ENCODE results near the gene ENO2. TPM values are rescaled to one million over a fixed set of nuclear protein-coding genes. Genes with fewer than 3 reads are reported as not detected.
A peak's percentile ranks its signal among the peaks of the same experiment; 100 is the strongest.

ENO2 gene
- total and polyA plus RNA-seq, 4 donors: 1.1 to 3.1 (median 1.4) TPM

GRCh38 chr12:6871052-6871957 lies 43.1 kb upstream of the ENO2 start:
- peak; percentile 58 for DNase-seq (ENCODE audit: low spot score)

GRCh38 chr12:6872073-6873048 lies 42.0 kb upstream of the ENO2 start:
- H3K27me3 ChIP-seq (ENCODE audit: control insufficient read depth in 4 of 4, insufficient read depth in 4 of 4, low read length in 3 of 4): no peaks in the 10 kb centered on the region
- 2% methylated on average over 40 of the region's 40 CpGs for WGBS
- H3K36me3 ChIP-seq (ENCODE audit: control insufficient read depth in 4 of 4, insufficient read depth in 3 of 4, low read depth in 1 of 4, low read length in 3 of 4): peaks cover 4 to 12% (median 7%) of the 10 kb centered on the region in 4 donors
- H3K9ac ChIP-seq (ENCODE audit: low read depth in 1 of 2, low read length in 2 of 2): peak overlapping the region; percentile 36 to 65
- peaks cover 0 to 47% (median 34%) of the 10 kb centered on the region in 4 donors for H3K4me1 ChIP-seq (ENCODE audit: control insufficient read depth in 4 of 4, insufficient read depth in 4 of 4, low read length in 3 of 4)
- no peaks in the 10 kb centered on the region for H3K9me3 ChIP-seq (ENCODE audit: control insufficient read depth in 4 of 4, low read length in 3 of 4)
- H3K4me3 ChIP-seq (ENCODE audit: low read depth in 1 of 3, low read length in 3 of 3): peak overlapping the region; percentile 69 to 76 (median 75)
- no peak for TF ChIP-seq FOXA2 (IDR thresholded peaks at IDR 0.05)
- TF ChIP-seq SP1 (IDR thresholded peaks at IDR 0.05): peak; percentile 9
- TF ChIP-seq RAD21 (IDR thresholded peaks at IDR 0.05): peak; percentile 52 to 74
- no peak for TF ChIP-seq TAF1 (conservative IDR thresholded peaks at IDR 0.05)
- TF ChIP-seq CTCF (IDR thresholded peaks at IDR 0.05; ENCODE audit: low read depth, low read length, missing input control): peak; percentile 90
- peak; percentile 19 for TF ChIP-seq YY1 (IDR thresholded peaks at IDR 0.05)
- H3K27ac ChIP-seq (ENCODE audit: low read depth in 1 of 2, low read length in 2 of 2): peak overlapping the region; percentile 52 to 67
- DNase-seq (ENCODE audit: low spot score): peak; percentile 92

More at GRCh38 chr12:6871052-6871957, 43.1 kb upstream of the ENO2 start:
- WGBS: 77% methylated on average over 12 of the region's 12 CpGs
- Histone ChIP-seq H3K9ac (ENCODE audit: low read depth in 1 of 2, low read length in 2 of 2) (peak overlapping the region in 1 of 2 donors; percentile 6), H3K4me1 (ENCODE audit: control insufficient read depth in 4 of 4, insufficient read depth in 4 of 4, low read length in 3 of 4) (peaks cover 3 to 54% (median 42%) of the 10 kb centered on the region in 4 donors), H3K9me3 (ENCODE audit: control insufficient read depth in 4 of 4, low read length in 3 of 4) (no peaks in the 10 kb centered on the region), H3K27ac (ENCODE audit: low read depth in 1 of 2, low read length in 2 of 2) (no peak overlapping the region), H3K27me3 (ENCODE audit: control insufficient read depth in 4 of 4, insufficient read depth in 4 of 4, low read length in 3 of 4) (no peaks in the 10 kb centered on the region), H3K36me3 (ENCODE audit: control insufficient read depth in 4 of 4, insufficient read depth in 3 of 4, low read depth in 1 of 4, low read length in 3 of 4) (peaks cover 4 to 12% (median 7%) of the 10 kb centered on the region in 4 donors), H3K4me3 (ENCODE audit: low read depth in 1 of 3, low read length in 3 of 3) (no peak overlapping the region)
- TF ChIP-seq ATF3 (IDR thresholded peaks at IDR 0.05): no peak

- Histone ChIP-seq H3K4me1 (ENCODE audit: control insufficient read depth in 4 of 4, insufficient read depth in 4 of 4, low read length in 3 of 4) (peaks cover 0 to 44% (median 32%) of the 10 kb centered on the region in 4 donors), H3K4me3 (ENCODE audit: low read depth in 1 of 3, low read length in 3 of 3) (peak within 1 kb of the TSS; percentile 69 to 76 (median 75)), H3K27me3 (ENCODE audit: control insufficient read depth in 4 of 4, insufficient read depth in 4 of 4, low read length in 3 of 4) (no peaks in the 10 kb centered on the region), H3K9me3 (ENCODE audit: control insufficient read depth in 4 of 4, low read length in 3 of 4) (no peaks in the 10 kb centered on the region), H3K27ac (ENCODE audit: low read depth in 1 of 2, low read length in 2 of 2) (peak within 1 kb of the TSS; percentile 54 to 75), H3K36me3 (ENCODE audit: control insufficient read depth in 4 of 4, insufficient read depth in 3 of 4, low read depth in 1 of 4, low read length in 3 of 4) (peaks cover 4 to 12% (median 7%) of the 10 kb centered on the region in 4 donors), H3K9ac (ENCODE audit: low read depth in 1 of 2, low read length in 2 of 2) (peak within 1 kb of the TSS; percentile 45 to 65)
- 1% methylated on average over 66 of the region's 66 CpGs for WGBS
- DNase-seq (ENCODE audit: low spot score): peak; percentile 99
- TF ChIP-seq FOXA2 (IDR thresholded peaks at IDR 0.05) (no peak), ZBTB33 (IDR thresholded peaks at IDR 0.05) (no peak), YY1 (IDR thresholded peaks at IDR 0.05) (no peak), CTCF (IDR thresholded peaks at IDR 0.05; ENCODE audit: low read depth, low read length, missing input control) (no peak), MAX (IDR thresholded peaks at IDR 0.05) (peak; percentile 15)
Observed at GRCh38 chr12:6873094-6874014, 41.0 kb upstream of the ENO2 start, which contains the start of gene SPSB2. TSS of gene SPSB2 (minus strand) at chr12:6873303. CDS start at chr12:6872901, 402 bp downstream.
